ENCODE data around the gene E4F1.

DNA sequence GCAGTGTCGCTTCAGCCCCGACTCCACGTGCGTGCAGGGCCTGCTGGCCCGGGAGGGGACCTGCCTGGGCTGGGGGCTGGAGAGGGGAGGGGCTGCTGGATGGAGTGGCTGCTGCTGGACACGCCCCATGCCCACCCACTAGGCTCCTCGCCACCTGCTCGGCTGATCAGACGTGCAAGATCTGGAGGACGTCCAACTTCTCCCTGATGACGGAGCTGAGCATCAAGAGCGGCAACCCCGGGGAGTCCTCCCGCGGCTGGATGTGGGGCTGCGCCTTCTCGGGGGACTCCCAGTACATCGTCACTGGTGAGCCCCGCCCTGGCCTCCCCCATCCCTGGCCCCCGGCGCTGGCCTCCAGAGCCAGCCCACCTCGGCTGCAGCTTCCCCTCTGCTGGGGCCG is 15.1 kb upstream of the E4F1 start:
- TF ChIP-seq, protein P1, sequence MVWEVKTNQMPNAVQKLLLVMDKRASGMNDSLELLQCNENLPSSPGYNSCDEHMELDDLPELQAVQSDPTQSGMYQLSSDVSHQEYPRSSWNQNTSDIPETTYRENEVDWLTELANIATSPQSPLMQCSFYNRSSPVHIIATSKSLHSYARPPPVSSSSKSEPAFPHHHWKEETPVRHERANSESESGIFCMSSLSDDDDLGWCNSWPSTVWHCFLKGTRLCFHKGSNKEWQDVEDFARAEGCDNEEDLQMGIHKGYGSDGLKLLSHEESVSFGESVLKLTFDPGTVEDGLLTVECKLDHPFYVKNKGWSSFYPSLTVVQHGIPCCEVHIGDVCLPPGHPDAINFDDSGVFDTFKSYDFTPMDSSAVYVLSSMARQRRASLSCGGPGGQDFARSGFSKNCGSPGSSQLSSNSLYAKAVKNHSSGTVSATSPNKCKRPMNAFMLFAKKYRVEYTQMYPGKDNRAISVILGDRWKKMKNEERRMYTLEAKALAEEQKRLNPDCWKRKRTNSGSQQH (CRISPR knock-in tag; IDR thresholded peaks at IDR 0.05) = no peak
- TF ChIP-seq, protein P2, sequence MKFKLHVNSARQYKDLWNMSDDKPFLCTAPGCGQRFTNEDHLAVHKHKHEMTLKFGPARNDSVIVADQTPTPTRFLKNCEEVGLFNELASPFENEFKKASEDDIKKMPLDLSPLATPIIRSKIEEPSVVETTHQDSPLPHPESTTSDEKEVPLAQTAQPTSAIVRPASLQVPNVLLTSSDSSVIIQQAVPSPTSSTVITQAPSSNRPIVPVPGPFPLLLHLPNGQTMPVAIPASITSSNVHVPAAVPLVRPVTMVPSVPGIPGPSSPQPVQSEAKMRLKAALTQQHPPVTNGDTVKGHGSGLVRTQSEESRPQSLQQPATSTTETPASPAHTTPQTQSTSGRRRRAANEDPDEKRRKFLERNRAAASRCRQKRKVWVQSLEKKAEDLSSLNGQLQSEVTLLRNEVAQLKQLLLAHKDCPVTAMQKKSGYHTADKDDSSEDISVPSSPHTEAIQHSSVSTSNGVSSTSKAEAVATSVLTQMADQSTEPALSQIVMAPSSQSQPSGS (CRISPR knock-in tag; IDR thresholded peaks at IDR 0.05) = no peak
- TF ChIP-seq FOXJ3 (CRISPR knock-in tag; IDR thresholded peaks at IDR 0.05) (no peak), SIN3A (IDR thresholded peaks at IDR 0.05; ENCODE audit: borderline replicate concordance in 2 of 2, control insufficient read depth in 1 of 2, low read depth in 2 of 2, low read length in 2 of 2) (no peak), FOXM1 (IDR thresholded peaks at IDR 0.05; ENCODE audit: low read depth) (no peak), FOXM1 (CRISPR knock-in tag; IDR thresholded peaks at IDR 0.05; ENCODE audit: low read depth) (no peak)
- TF ChIP-seq, protein P3, sequence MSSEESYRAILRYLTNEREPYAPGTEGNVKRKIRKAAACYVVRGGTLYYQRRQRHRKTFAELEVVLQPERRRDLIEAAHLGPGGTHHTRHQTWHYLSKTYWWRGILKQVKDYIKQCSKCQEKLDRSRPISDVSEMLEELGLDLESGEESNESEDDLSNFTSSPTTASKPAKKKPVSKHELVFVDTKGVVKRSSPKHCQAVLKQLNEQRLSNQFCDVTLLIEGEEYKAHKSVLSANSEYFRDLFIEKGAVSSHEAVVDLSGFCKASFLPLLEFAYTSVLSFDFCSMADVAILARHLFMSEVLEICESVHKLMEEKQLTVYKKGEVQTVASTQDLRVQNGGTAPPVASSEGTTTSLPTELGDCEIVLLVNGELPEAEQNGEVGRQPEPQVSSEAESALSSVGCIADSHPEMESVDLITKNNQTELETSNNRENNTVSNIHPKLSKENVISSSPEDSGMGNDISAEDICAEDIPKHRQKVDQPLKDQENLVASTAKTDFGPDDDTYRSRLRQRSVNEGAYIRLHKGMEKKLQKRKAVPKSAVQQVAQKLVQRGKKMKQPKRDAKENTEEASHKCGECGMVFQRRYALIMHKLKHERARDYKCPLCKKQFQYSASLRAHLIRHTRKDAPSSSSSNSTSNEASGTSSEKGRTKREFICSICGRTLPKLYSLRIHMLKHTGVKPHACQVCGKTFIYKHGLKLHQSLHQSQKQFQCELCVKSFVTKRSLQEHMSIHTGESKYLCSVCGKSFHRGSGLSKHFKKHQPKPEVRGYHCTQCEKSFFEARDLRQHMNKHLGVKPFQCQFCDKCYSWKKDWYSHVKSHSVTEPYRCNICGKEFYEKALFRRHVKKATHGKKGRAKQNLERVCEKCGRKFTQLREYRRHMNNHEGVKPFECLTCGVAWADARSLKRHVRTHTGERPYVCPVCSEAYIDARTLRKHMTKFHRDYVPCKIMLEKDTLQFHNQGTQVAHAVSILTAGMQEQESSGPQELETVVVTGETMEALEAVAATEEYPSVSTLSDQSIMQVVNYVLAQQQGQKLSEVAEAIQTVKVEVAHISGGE (CRISPR knock-in tag; IDR thresholded peaks at IDR 0.05) = no peak
- TF ChIP-seq, protein P4, sequence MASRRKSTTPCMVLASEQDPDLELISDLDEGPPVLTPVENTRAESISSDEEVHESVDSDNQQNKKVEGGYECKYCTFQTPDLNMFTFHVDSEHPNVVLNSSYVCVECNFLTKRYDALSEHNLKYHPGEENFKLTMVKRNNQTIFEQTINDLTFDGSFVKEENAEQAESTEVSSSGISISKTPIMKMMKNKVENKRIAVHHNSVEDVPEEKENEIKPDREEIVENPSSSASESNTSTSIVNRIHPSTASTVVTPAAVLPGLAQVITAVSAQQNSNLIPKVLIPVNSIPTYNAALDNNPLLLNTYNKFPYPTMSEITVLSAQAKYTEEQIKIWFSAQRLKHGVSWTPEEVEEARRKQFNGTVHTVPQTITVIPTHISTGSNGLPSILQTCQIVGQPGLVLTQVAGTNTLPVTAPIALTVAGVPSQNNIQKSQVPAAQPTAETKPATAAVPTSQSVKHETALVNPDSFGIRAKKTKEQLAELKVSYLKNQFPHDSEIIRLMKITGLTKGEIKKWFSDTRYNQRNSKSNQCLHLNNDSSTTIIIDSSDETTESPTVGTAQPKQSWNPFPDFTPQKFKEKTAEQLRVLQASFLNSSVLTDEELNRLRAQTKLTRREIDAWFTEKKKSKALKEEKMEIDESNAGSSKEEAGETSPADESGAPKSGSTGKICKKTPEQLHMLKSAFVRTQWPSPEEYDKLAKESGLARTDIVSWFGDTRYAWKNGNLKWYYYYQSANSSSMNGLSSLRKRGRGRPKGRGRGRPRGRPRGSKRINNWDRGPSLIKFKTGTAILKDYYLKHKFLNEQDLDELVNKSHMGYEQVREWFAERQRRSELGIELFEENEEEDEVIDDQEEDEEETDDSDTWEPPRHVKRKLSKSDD (conservative IDR thresholded peaks at IDR 0.05; ENCODE audit: low read length) = no peak
- TF ChIP-seq, protein P5, sequence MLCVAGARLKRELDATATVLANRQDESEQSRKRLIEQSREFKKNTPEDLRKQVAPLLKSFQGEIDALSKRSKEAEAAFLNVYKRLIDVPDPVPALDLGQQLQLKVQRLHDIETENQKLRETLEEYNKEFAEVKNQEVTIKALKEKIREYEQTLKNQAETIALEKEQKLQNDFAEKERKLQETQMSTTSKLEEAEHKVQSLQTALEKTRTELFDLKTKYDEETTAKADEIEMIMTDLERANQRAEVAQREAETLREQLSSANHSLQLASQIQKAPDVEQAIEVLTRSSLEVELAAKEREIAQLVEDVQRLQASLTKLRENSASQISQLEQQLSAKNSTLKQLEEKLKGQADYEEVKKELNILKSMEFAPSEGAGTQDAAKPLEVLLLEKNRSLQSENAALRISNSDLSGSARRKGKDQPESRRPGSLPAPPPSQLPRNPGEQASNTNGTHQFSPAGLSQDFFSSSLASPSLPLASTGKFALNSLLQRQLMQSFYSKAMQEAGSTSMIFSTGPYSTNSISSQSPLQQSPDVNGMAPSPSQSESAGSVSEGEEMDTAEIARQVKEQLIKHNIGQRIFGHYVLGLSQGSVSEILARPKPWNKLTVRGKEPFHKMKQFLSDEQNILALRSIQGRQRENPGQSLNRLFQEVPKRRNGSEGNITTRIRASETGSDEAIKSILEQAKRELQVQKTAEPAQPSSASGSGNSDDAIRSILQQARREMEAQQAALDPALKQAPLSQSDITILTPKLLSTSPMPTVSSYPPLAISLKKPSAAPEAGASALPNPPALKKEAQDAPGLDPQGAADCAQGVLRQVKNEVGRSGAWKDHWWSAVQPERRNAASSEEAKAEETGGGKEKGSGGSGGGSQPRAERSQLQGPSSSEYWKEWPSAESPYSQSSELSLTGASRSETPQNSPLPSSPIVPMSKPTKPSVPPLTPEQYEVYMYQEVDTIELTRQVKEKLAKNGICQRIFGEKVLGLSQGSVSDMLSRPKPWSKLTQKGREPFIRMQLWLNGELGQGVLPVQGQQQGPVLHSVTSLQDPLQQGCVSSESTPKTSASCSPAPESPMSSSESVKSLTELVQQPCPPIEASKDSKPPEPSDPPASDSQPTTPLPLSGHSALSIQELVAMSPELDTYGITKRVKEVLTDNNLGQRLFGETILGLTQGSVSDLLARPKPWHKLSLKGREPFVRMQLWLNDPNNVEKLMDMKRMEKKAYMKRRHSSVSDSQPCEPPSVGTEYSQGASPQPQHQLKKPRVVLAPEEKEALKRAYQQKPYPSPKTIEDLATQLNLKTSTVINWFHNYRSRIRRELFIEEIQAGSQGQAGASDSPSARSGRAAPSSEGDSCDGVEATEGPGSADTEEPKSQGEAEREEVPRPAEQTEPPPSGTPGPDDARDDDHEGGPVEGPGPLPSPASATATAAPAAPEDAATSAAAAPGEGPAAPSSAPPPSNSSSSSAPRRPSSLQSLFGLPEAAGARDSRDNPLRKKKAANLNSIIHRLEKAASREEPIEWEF (CRISPR knock-in tag; IDR thresholded peaks at IDR 0.05) = no peak

All from K562 (cell line).